HepG2 (cell line): Measurements from ENCODE around the gene HSD11B2. TPM values are rescaled to one million over a fixed set of nuclear protein-coding genes. Genes with fewer than 3 reads are reported as not detected.

Source experiments
- ATAC-seq: fragments of 200-7000 bp; cut with Tn5 transposase; 3 replicates; pipeline ENCODE4 v1.9.1; 2020; ENCODE audit warnings: mild to moderate bottlenecking, moderate library complexity
- BruUV-seq: library from RNA; stranded (reverse); fragments of 400-500 nt; replicated peaks from 2 replicates; lab custom pipeline; 2021; lab: Mats Ljungman, UMichigan
- CTCF ChIA-PET: fragments of 300-600 bp; formaldehyde crosslinking; extraction: SDS; loops from one replicate; lab custom pipeline; 2021; ENCODE audit warnings: low total read pairs, inconsistent platforms, low intra/inter-chr PET ratio; lab: Yijun Ruan, JAX
- POLR2A ChIA-PET: fragments of 350-600 bp; sonication (Branson Sonifier 250); formaldehyde crosslinking; loops from one replicate; lab custom pipeline; 2020; ENCODE audit warnings: antibody characterized with exemption, inconsistent platforms; lab: Yijun Ruan, JAX
- DNase-seq: peaks from one replicate; pipeline ENCODE4 v3.0.0-alpha.2; 2015; ENCODE audit warnings: low spot score
- FAIRE-seq: peaks from 3 replicates; lab custom pipeline; 2011; peaks lifted over from hg19 to GRCh38; lab: Jason Lieb, UNC
- H2AFZ ChIP-seq: one replicate; pipeline ENCODE4 v1.6.1; 2011; ENCODE audit warnings: low read length, inconsistent platforms
- H3K27ac ChIP-seq: fragments of 300-600 bp; 3 replicates; pipeline ENCODE4 v1.8.0; 2011; ENCODE audit warnings: mixed run types, mild to moderate bottlenecking, mixed read lengths, low read length, inconsistent platforms; ENCODE audit not compliant: insufficient read depth; ENCODE audit errors: extremely low read length
- H3K27me3 ChIP-seq, 2 experiments: fragments of 200-600 bp in 1 of 2; 2 replicates in 1 of 2; 3 replicates in 1 of 2; pipeline versions ENCODE4 v1.6.0 to v1.8.0; 2011; ENCODE audit warnings: low read length in 2 of 2, mild to moderate bottlenecking in 2 of 2, moderate library complexity in 2 of 2, inconsistent platforms in 1 of 2; ENCODE audit not compliant: insufficient read depth in 2 of 2, control insufficient read depth in 1 of 2
- H3K36me3 ChIP-seq, 2 experiments: fragments of 200-600 bp in 1 of 2; replicated peaks in 1 of 2; 2 replicates in 1 of 2; 3 replicates in 1 of 2; pipeline versions ENCODE4 v1.5.1 to v1.8.0; 2011; ENCODE audit warnings: low read length in 2 of 2, inconsistent platforms in 1 of 2; ENCODE audit not compliant: insufficient read depth in 2 of 2, control insufficient read depth in 1 of 2
- H3K4me1 ChIP-seq: 2 replicates; pipeline ENCODE4 v1.5.1; 2012; ENCODE audit warnings: low read length, inconsistent platforms; ENCODE audit not compliant: insufficient read depth
- H3K4me2 ChIP-seq: 2 replicates; pipeline ENCODE4 v1.6.0; 2011; ENCODE audit warnings: low read depth, low read length, inconsistent platforms
- H3K4me3 ChIP-seq, 3 experiments: fragments of 200-600 bp in 1 of 3; sonication (generic), shearing (Covaris generic) in 1 of 3; replicated peaks in 1 of 3; 2 replicates each; pipeline ENCODE4 v1.5.1; 2011 to 2016; ENCODE audit warnings: low read length in 3 of 3, inconsistent platforms in 2 of 3, low read depth in 2 of 3, mild to moderate bottlenecking in 2 of 3, control low read depth in 1 of 3, mixed read lengths in 1 of 3; ENCODE audit not compliant: insufficient read depth in 1 of 3
- H3K79me2 ChIP-seq: one replicate; pipeline ENCODE4 v1.6.1; 2011; ENCODE audit warnings: low read length, inconsistent platforms; ENCODE audit not compliant: insufficient read depth
- H3K9ac ChIP-seq: 2 replicates; pipeline ENCODE4 v1.6.0; 2011; ENCODE audit warnings: mild to moderate bottlenecking, low read depth, low read length, inconsistent platforms; ENCODE audit not compliant: insufficient read depth
- H3K9me3 ChIP-seq: 2 replicates; pipeline ENCODE4 v1.5.1; 2012; ENCODE audit warnings: mild to moderate bottlenecking, low read length
- H4K20me1 ChIP-seq: 2 replicates; pipeline ENCODE4 v1.6.0; 2011; ENCODE audit warnings: inconsistent platforms, mild to moderate bottlenecking, low read length, moderate library complexity; ENCODE audit not compliant: insufficient read depth
- CHCHD3 ChIP-seq: sonication (generic); formaldehyde crosslinking; IDR thresholded peaks from 2 replicates; pipeline ENCODE4 v1.8.0; 2022; ENCODE audit warnings: mild to moderate bottlenecking, missing genetic modification reagents, moderate library complexity
- DNMT1 ChIP-seq: sonication (generic); formaldehyde crosslinking; IDR thresholded peaks from 2 replicates; pipeline ENCODE4 v1.5.1; 2020; ENCODE audit warnings: mild to moderate bottlenecking, missing genetic modification reagents
- HES4 ChIP-seq: sonication (generic); formaldehyde crosslinking; IDR thresholded peaks from 2 replicates; pipeline ENCODE4 v1.9.0; 2021; ENCODE audit warnings: mild to moderate bottlenecking, missing genetic modification reagents, borderline replicate concordance
- PCBP1 ChIP-seq: fragments of 200-400 bp; formaldehyde crosslinking; IDR thresholded peaks from 2 replicates; pipeline ENCODE4 v1.6.1; 2017; ENCODE audit warnings: mild to moderate bottlenecking, low read depth, low read length, borderline replicate concordance
- PHF20 ChIP-seq: sonication (generic); formaldehyde crosslinking; IDR thresholded peaks from 2 replicates; pipeline ENCODE4 v1.5.0; 2020; ENCODE audit warnings: mild to moderate bottlenecking, missing genetic modification reagents
- RXRA ChIP-seq: sonication (generic); formaldehyde crosslinking; IDR thresholded peaks from 2 replicates; pipeline ENCODE4 v1.5.1; 2020; ENCODE audit warnings: missing genetic modification reagents
- SP1 ChIP-seq, 2 experiments: fragments of 450-650 bp in 1 of 2; sonication (generic) in 1 of 2; formaldehyde crosslinking in 1 of 2; IDR thresholded peaks; 2 replicates each; pipeline versions ENCODE4 v1.4.0 to v1.6.1; 2016 to 2020; ENCODE audit warnings: missing genetic modification reagents in 1 of 2
- ZNF891 ChIP-seq: sonication (generic); formaldehyde crosslinking; IDR thresholded peaks from 2 replicates; pipeline ENCODE4 v1.5.0; 2020; ENCODE audit warnings: mild to moderate bottlenecking, missing genetic modification reagents
- WGBS: methylation state at CpG from one replicate; pipeline ENCODE4 v1.1.6; 2017; ENCODE audit warnings: low lambda C conversion rate; 5-methylcytosine and 5-hydroxymethylcytosine counted together
- in situ Hi-C: cut with HindIII; loops from 2 replicates; pipeline ENCODE4 v1.10.0; 2017; ENCODE audit warnings: low pct_unique_long_range_greater_than_20kb; ENCODE audit not compliant: extremely low pct_ligation_motif_present
- intact Hi-C: fragments of 100-400 bp; cut with micrococcal nuclease; formaldehyde crosslinking; loops from one replicate; pipeline ENCODE4 v1.10.0; 2022; ENCODE audit not compliant: unreplicated experiment
- polyA plus RNA-seq, 8 experiments: library from polyadenylated mRNA; depleted of rRNA in 3 of 8; stranded (reverse) in 7 of 8; unstranded in 1 of 8; fragments of >200 nt; fragmentation: Illumina TruSeq in 4 of 8; extraction: Trizol in 4 of 8; gene quantifications; 2 replicates each; pipeline versions ENCODE4 v1.2.1 to v1.2.3, GENCODE V29; 2011 to 2016; ENCODE audit warnings: low read depth in 4 of 8, missing spikeins in 1 of 8, mixed read lengths in 1 of 8; ENCODE audit not compliant: insufficient read depth in 1 of 8
- total RNA-seq, 5 experiments: library from RNA; depleted of rRNA; stranded (reverse); fragments of >200 nt; fragmentation: Illumina TruSeq; extraction: Trizol; gene quantifications; 2 replicates each; pipeline ENCODE4 v1.2.3, GENCODE V29; 2016; ENCODE audit warnings: low read depth in 1 of 5
- TF ChIP-seq, protein P1 (sequence below), 2 experiments: sonication (generic) in 1 of 2; formaldehyde crosslinking in 1 of 2; IDR thresholded peaks; 2 replicates each; pipeline versions ENCODE4 v1.4.0 to v1.6.1; 2016 to 2020; ENCODE audit warnings: borderline replicate concordance in 1 of 2, low read depth in 1 of 2, mild to moderate bottlenecking in 1 of 2, missing genetic modification reagents in 1 of 2
- TF ChIP-seq, protein P2 (sequence below): sonication (generic); formaldehyde crosslinking; IDR thresholded peaks from 2 replicates; pipeline ENCODE4 v1.4.0; 2020; ENCODE audit warnings: missing genetic modification reagents
- TF ChIP-seq, protein P3 (sequence below): sonication (generic); formaldehyde crosslinking; IDR thresholded peaks from 2 replicates; pipeline ENCODE4 v1.4.0; 2020; ENCODE audit warnings: low read depth, missing genetic modification reagents

The HSD11B2 gene
- total and polyA plus RNA-seq, 2 of the 13 experiments (the other 11 are each of a cell fraction or from before 2014, with no cell fraction given) = 8.9 to 13.6 TPM

DNA sequence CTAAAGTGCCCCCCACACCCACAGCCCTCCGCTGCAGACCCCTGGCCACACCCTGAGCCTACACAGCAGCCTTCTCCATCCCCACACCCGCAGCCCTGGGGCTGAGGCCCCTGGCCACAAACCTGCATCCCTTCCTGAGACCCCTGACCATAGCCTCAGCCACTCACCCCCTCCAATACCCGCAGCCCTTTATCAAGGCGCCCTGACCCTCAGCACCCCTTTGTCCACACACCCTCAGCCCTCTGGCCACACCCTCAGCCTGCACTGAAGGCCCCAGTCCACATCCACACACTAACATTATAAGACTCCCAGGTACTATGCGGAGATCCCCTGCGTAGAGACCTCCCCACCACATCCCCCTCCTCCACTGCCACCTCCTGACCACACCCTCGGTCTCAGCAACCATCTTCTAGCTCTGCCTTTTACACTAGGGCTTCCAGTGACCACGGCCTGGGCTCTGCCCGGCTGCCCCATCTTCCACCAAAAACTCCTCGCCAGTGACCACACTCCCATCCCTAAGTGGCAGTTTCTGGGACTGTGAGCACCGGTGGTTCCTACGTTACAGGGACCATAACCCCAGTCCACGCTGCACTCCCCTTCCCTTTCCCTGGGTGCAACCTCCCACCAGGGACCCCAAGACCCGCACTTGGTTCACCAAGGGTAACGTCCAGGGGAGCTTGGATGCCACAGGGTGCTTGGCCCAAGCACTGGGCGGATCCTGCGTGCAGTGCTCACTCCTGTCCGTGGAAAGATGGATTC, 38.4 kb upstream of the HSD11B2 start:
- Histone ChIP-seq H4K20me1 (no peaks in the 10 kb centered on the region), H3K36me3 (no peaks in the 10 kb centered on the region), H3K4me3 (peak overlapping the region in 2 of 3 experiments; percentile 31 to 73; a peak in 4 of 6 replicates), H3K27ac (no peak overlapping the region), H3K4me1 (peaks cover 41% of the 10 kb centered on the region), H3K4me2 (peak overlapping the region; percentile 94), H3K27me3 (peaks cover 7 to 72% of the 10 kb centered on the region in 2 experiments; a peak in 4 of 5 replicates), H2AFZ (no peak overlapping the region), H3K9me3 (no peaks in the 10 kb centered on the region), H3K79me2 (no peaks in the 10 kb centered on the region), H3K9ac (peak overlapping the region; percentile 48; the same call in 1 of the 2 replicates)
- 71% methylated on average over 17 of the region's 18 CpGs for WGBS
- BruUV-seq = no TSS peak
- CTCF ChIA-PET = interaction anchor here (1.9 to 2.5 kb wide), 2 partner anchors 65 to 112 kb away, joined by 4 to 13 read pairs; partner anchors contain the start of genes KCTD19, LRRC36 and PLEKHG4
- in situ Hi-C loops = no loop called here
- FAIRE-seq = no peak
- no peak for ATAC-seq
- POLR2A ChIA-PET = no interaction called here
- intact Hi-C loops = loop anchor here (1.0 to 2.0 kb wide), 2 partner anchors 43 to 66 kb away; partner anchors contain the start of genes KCTD19 and LRRC36
- DNase-seq = no peak
- TF ChIP-seq, protein P1, sequence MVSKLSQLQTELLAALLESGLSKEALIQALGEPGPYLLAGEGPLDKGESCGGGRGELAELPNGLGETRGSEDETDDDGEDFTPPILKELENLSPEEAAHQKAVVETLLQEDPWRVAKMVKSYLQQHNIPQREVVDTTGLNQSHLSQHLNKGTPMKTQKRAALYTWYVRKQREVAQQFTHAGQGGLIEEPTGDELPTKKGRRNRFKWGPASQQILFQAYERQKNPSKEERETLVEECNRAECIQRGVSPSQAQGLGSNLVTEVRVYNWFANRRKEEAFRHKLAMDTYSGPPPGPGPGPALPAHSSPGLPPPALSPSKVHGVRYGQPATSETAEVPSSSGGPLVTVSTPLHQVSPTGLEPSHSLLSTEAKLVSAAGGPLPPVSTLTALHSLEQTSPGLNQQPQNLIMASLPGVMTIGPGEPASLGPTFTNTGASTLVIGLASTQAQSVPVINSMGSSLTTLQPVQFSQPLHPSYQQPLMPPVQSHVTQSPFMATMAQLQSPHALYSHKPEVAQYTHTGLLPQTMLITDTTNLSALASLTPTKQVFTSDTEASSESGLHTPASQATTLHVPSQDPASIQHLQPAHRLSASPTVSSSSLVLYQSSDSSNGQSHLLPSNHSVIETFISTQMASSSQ (IDR thresholded peaks at IDR 0.05; ENCODE audit: low read depth) = no peak
- TF ChIP-seq, protein P1 (CRISPR knock-in tag; IDR thresholded peaks at IDR 0.05; ENCODE audit: borderline replicate concordance) = 0 out of 2 replicates have a peak, but pooled peaks have one; percentile 4
- TF ChIP-seq, protein P2, sequence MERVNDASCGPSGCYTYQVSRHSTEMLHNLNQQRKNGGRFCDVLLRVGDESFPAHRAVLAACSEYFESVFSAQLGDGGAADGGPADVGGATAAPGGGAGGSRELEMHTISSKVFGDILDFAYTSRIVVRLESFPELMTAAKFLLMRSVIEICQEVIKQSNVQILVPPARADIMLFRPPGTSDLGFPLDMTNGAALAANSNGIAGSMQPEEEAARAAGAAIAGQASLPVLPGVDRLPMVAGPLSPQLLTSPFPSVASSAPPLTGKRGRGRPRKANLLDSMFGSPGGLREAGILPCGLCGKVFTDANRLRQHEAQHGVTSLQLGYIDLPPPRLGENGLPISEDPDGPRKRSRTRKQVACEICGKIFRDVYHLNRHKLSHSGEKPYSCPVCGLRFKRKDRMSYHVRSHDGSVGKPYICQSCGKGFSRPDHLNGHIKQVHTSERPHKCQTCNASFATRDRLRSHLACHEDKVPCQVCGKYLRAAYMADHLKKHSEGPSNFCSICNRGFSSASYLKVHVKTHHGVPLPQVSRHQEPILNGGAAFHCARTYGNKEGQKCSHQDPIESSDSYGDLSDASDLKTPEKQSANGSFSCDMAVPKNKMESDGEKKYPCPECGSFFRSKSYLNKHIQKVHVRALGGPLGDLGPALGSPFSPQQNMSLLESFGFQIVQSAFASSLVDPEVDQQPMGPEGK (CRISPR knock-in tag) = 0 out of 2 replicates have a peak, but pooled peaks have one; percentile 0
- no peak for TF ChIP-seq DNMT1
- no peak for TF ChIP-seq SP1 (IDR thresholded peaks at IDR 0.05)
- no peak for TF ChIP-seq SP1 (CRISPR knock-in tag; IDR thresholded peaks at IDR 0.05)
- TF ChIP-seq, protein P3, sequence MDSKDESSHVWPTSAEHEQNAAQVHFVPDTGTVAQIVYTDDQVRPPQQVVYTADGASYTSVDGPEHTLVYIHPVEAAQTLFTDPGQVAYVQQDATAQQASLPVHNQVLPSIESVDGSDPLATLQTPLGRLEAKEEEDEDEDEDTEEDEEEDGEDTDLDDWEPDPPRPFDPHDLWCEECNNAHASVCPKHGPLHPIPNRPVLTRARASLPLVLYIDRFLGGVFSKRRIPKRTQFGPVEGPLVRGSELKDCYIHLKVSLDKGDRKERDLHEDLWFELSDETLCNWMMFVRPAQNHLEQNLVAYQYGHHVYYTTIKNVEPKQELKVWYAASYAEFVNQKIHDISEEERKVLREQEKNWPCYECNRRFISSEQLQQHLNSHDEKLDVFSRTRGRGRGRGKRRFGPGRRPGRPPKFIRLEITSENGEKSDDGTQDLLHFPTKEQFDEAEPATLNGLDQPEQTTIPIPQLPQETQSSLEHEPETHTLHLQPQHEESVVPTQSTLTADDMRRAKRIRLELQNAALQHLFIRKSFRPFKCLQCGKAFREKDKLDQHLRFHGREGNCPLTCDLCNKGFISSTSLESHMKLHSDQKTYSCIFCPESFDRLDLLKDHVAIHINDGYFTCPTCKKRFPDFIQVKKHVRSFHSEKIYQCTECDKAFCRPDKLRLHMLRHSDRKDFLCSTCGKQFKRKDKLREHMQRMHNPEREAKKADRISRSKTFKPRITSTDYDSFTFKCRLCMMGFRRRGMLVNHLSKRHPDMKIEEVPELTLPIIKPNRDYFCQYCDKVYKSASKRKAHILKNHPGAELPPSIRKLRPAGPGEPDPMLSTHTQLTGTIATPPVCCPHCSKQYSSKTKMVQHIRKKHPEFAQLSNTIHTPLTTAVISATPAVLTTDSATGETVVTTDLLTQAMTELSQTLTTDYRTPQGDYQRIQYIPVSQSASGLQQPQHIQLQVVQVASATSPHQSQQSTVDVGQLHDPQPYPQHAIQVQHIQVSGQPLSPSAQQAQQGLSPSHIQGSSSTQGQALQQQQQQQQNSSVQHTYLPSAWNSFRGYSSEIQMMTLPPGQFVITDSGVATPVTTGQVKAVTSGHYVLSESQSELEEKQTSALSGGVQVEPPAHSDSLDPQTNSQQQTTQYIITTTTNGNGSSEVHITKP (CRISPR knock-in tag) = no peak
- TF ChIP-seq RXRA (CRISPR knock-in tag) = no peak
- TF ChIP-seq ZNF891 = no peak
- TF ChIP-seq CHCHD3 (CRISPR knock-in tag) = 0 out of 2 replicates have a peak, but pooled peaks have one; percentile 53
- 0 out of 2 replicates have a peak, but pooled peaks have one; percentile 60 for TF ChIP-seq HES4 (CRISPR knock-in tag)
- TF ChIP-seq PHF20 (CRISPR knock-in tag) = no peak
- 0 out of 2 replicates have a peak, but pooled peaks have one; percentile 10 for TF ChIP-seq PCBP1
